HEK293T (cell line): Measurements from ENCODE around the gene FAM107B.

Experiments used
- BHLHE40 ChIP-seq: fragments of 450-650 bp; IDR thresholded peaks from 2 replicates; pipeline ENCODE4 v1.6.1; 2016; ENCODE audit warnings: mild to moderate bottlenecking, moderate library complexity, borderline replicate concordance
- FOXM1 ChIP-seq: fragments of 450-650 bp; IDR thresholded peaks from 2 replicates; pipeline ENCODE4 v1.6.1; 2017; ENCODE audit warnings: mild to moderate bottlenecking, borderline replicate concordance
- HDGF ChIP-seq: fragments of 450-650 bp; IDR thresholded peaks from 2 replicates; pipeline ENCODE4 v1.6.1; 2017; ENCODE audit warnings: antibody characterized with exemption, borderline replicate concordance
- NFRKB ChIP-seq: fragments of 450-650 bp; IDR thresholded peaks from 2 replicates; pipeline ENCODE4 v1.6.1; 2016; ENCODE audit warnings: mild to moderate bottlenecking, moderate library complexity

GRCh38 chr10:14556285-14556956 lies 218.3 kb downstream of the FAM107B start:
- no peak for TF ChIP-seq HDGF
- TF ChIP-seq FOXM1, result no peak
- no peak for TF ChIP-seq NFRKB
- no peak for TF ChIP-seq BHLHE40
